HepG2 (cell line): ENCODE results near the gene CRKL. TPM values are rescaled to one million over a fixed set of nuclear protein-coding genes. Genes with fewer than 3 reads are reported as not detected.
A peak's percentile ranks its signal among the peaks of the same experiment; 100 is the strongest.

ENCODE experiments used
- ATAC-seq: fragments of 200-7000 bp; cut with Tn5 transposase; 3 replicates; pipeline ENCODE4 v1.9.1; 2020; ENCODE audit warnings: mild to moderate bottlenecking, moderate library complexity
- BruUV-seq: library from RNA; stranded (reverse); fragments of 400-500 nt; replicated peaks from 2 replicates; lab custom pipeline; 2021; lab: Mats Ljungman, UMichigan
- CTCF ChIA-PET: fragments of 300-600 bp; formaldehyde crosslinking; extraction: SDS; loops from one replicate; lab custom pipeline; 2021; ENCODE audit warnings: low total read pairs, inconsistent platforms, low intra/inter-chr PET ratio; lab: Yijun Ruan, JAX
- POLR2A ChIA-PET: fragments of 350-600 bp; sonication (Branson Sonifier 250); formaldehyde crosslinking; loops from one replicate; lab custom pipeline; 2020; ENCODE audit warnings: antibody characterized with exemption, inconsistent platforms; lab: Yijun Ruan, JAX
- DNase-seq: peaks from one replicate; pipeline ENCODE4 v3.0.0-alpha.2; 2015; ENCODE audit warnings: low spot score
- FAIRE-seq: peaks from 3 replicates; lab custom pipeline; 2011; peaks lifted over from hg19 to GRCh38; lab: Jason Lieb, UNC
- H2AFZ ChIP-seq: one replicate; pipeline ENCODE4 v1.6.1; 2011; ENCODE audit warnings: low read length, inconsistent platforms
- H3K27ac ChIP-seq: fragments of 300-600 bp; 3 replicates; pipeline ENCODE4 v1.8.0; 2011; ENCODE audit warnings: mixed run types, mild to moderate bottlenecking, mixed read lengths, low read length, inconsistent platforms; ENCODE audit not compliant: insufficient read depth; ENCODE audit errors: extremely low read length
- H3K27me3 ChIP-seq, 2 experiments: fragments of 200-600 bp in 1 of 2; 2 replicates in 1 of 2; 3 replicates in 1 of 2; pipeline versions ENCODE4 v1.6.0 to v1.8.0; 2011; ENCODE audit warnings: low read length in 2 of 2, mild to moderate bottlenecking in 2 of 2, moderate library complexity in 2 of 2, inconsistent platforms in 1 of 2; ENCODE audit not compliant: insufficient read depth in 2 of 2, control insufficient read depth in 1 of 2
- H3K36me3 ChIP-seq, 2 experiments: fragments of 200-600 bp in 1 of 2; replicated peaks in 1 of 2; 2 replicates in 1 of 2; 3 replicates in 1 of 2; pipeline versions ENCODE4 v1.5.1 to v1.8.0; 2011; ENCODE audit warnings: low read length in 2 of 2, inconsistent platforms in 1 of 2; ENCODE audit not compliant: insufficient read depth in 2 of 2, control insufficient read depth in 1 of 2
- H3K4me1 ChIP-seq: 2 replicates; pipeline ENCODE4 v1.5.1; 2012; ENCODE audit warnings: low read length, inconsistent platforms; ENCODE audit not compliant: insufficient read depth
- H3K4me2 ChIP-seq: 2 replicates; pipeline ENCODE4 v1.6.0; 2011; ENCODE audit warnings: low read depth, low read length, inconsistent platforms
- H3K4me3 ChIP-seq, 3 experiments: fragments of 200-600 bp in 1 of 3; sonication (generic), shearing (Covaris generic) in 1 of 3; replicated peaks in 1 of 3; 2 replicates each; pipeline ENCODE4 v1.5.1; 2011 to 2016; ENCODE audit warnings: low read length in 3 of 3, inconsistent platforms in 2 of 3, low read depth in 2 of 3, mild to moderate bottlenecking in 2 of 3, control low read depth in 1 of 3, mixed read lengths in 1 of 3; ENCODE audit not compliant: insufficient read depth in 1 of 3
- H3K79me2 ChIP-seq: one replicate; pipeline ENCODE4 v1.6.1; 2011; ENCODE audit warnings: low read length, inconsistent platforms; ENCODE audit not compliant: insufficient read depth
- H3K9ac ChIP-seq: 2 replicates; pipeline ENCODE4 v1.6.0; 2011; ENCODE audit warnings: mild to moderate bottlenecking, low read depth, low read length, inconsistent platforms; ENCODE audit not compliant: insufficient read depth
- H3K9me3 ChIP-seq: 2 replicates; pipeline ENCODE4 v1.5.1; 2012; ENCODE audit warnings: mild to moderate bottlenecking, low read length
- H4K20me1 ChIP-seq: 2 replicates; pipeline ENCODE4 v1.6.0; 2011; ENCODE audit warnings: inconsistent platforms, mild to moderate bottlenecking, low read length, moderate library complexity; ENCODE audit not compliant: insufficient read depth
- HOXA5 ChIP-seq: sonication (generic); formaldehyde crosslinking; IDR thresholded peaks from 2 replicates; pipeline ENCODE4 v1.4.0; 2020; ENCODE audit warnings: missing genetic modification reagents
- NFE2L2 ChIP-seq: fragments of 150-350 bp; IDR thresholded peaks from 2 replicates; pipeline ENCODE4 v1.6.1; 2014; ENCODE audit warnings: low read length
- SAP130 ChIP-seq: IDR thresholded peaks from 2 replicates; pipeline ENCODE4 v1.6.1; 2016; ENCODE audit warnings: low read depth
- TBX2 ChIP-seq: sonication (generic); formaldehyde crosslinking; IDR thresholded peaks from 2 replicates; pipeline ENCODE4 v1.5.0; 2020; ENCODE audit warnings: missing genetic modification reagents, mild to moderate bottlenecking, borderline replicate concordance
- TBX3 ChIP-seq: fragments of 450-650 bp; IDR thresholded peaks from 2 replicates; pipeline ENCODE4 v1.6.1; 2017; ENCODE audit warnings: antibody characterized with exemption, mild to moderate bottlenecking, inconsistent platforms, borderline replicate concordance
- THAP11 ChIP-seq: IDR thresholded peaks from 2 replicates; pipeline ENCODE4 v1.6.1; 2016; ENCODE audit warnings: missing biosample characterization, missing genetic modification reagents
- WGBS: methylation state at CpG from one replicate; pipeline ENCODE4 v1.1.6; 2017; ENCODE audit warnings: low lambda C conversion rate; 5-methylcytosine and 5-hydroxymethylcytosine counted together
- in situ Hi-C: cut with HindIII; loops from 2 replicates; pipeline ENCODE4 v1.10.0; 2017; ENCODE audit warnings: low pct_unique_long_range_greater_than_20kb; ENCODE audit not compliant: extremely low pct_ligation_motif_present
- intact Hi-C: fragments of 100-400 bp; cut with micrococcal nuclease; formaldehyde crosslinking; loops from one replicate; pipeline ENCODE4 v1.10.0; 2022; ENCODE audit not compliant: unreplicated experiment
- polyA plus RNA-seq, 8 experiments: library from polyadenylated mRNA; depleted of rRNA in 3 of 8; stranded (reverse) in 7 of 8; unstranded in 1 of 8; fragments of >200 nt; fragmentation: Illumina TruSeq in 4 of 8; extraction: Trizol in 4 of 8; gene quantifications; 2 replicates each; pipeline versions ENCODE4 v1.2.1 to v1.2.3, GENCODE V29; 2011 to 2016; ENCODE audit warnings: low read depth in 4 of 8, missing spikeins in 1 of 8, mixed read lengths in 1 of 8; ENCODE audit not compliant: insufficient read depth in 1 of 8
- total RNA-seq, 5 experiments: library from RNA; depleted of rRNA; stranded (reverse); fragments of >200 nt; fragmentation: Illumina TruSeq; extraction: Trizol; gene quantifications; 2 replicates each; pipeline ENCODE4 v1.2.3, GENCODE V29; 2016; ENCODE audit warnings: low read depth in 1 of 5
- TF ChIP-seq, protein P1 (sequence below), 2 experiments: fragments of 450-650 bp in 1 of 2; sonication (generic) in 1 of 2; formaldehyde crosslinking in 1 of 2; IDR thresholded peaks; 2 replicates each; pipeline versions ENCODE4 v1.6.1 to v1.8.0; 2016 to 2022; ENCODE audit warnings: antibody characterized with exemption in 1 of 2, mild to moderate bottlenecking in 1 of 2, missing genetic modification reagents in 1 of 2

CRKL gene
- total and polyA plus RNA-seq, 2 of the 13 experiments (the other 11 are each of a cell fraction or from before 2014, with no cell fraction given): 37.4 to 60.6 TPM

DNA sequence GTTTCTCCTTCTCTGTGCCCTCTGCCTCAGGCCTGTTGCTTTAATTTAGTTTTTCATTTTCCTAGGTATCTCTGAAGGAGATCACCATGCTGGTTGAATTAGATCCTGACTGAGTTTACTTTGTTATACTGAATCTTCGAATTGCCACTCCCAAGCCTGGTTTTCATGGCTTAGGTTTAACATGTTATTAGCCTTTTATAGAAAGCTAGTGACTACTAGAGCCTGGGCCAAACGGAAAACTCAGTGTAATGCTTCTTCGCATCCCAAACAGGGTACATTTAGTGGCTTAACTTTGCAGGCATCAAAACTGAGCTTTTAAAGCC is 3.6 kb downstream of the CRKL start:
- Histone ChIP-seq H3K79me2 (peaks cover 84% of the 10 kb centered on the region), H4K20me1 (peaks cover 66% of the 10 kb centered on the region), H3K27ac (no peak overlapping the region), H3K9me3 (no peaks in the 10 kb centered on the region), H3K4me3 (peak overlapping the region; percentile 96 to 100 (median 98)), H3K4me2 (peak overlapping the region; percentile 88), H3K36me3 (peaks cover 5 to 14% of the 10 kb centered on the region in 2 experiments; a peak in 4 of 5 replicates), H2AFZ (no peak overlapping the region), H3K4me1 (peaks cover 57% of the 10 kb centered on the region), H3K27me3 (no peaks in the 10 kb centered on the region; a peak in 1 of 5 replicates), H3K9ac (peak overlapping the region; percentile 97)
- ATAC-seq (no peak), FAIRE-seq (no peak), DNase-seq (no peak)
- ChIA-PET POLR2A (interaction anchor here (1.4 kb wide), 1 partner anchor 35 kb away, joined by 3 read pairs; no protein-coding TSS in a partner anchor), CTCF (no interaction called here)
- WGBS: 33% methylated on average over 3 of the region's 3 CpGs
- no TSS peak for BruUV-seq
- in situ Hi-C loops: no loop called here
- intact Hi-C loops: no loop called here
- TF ChIP-seq SAP130 (CRISPR knock-in tag) (peak; percentile 20; the same call in 1 of the 2 replicates), NFE2L2 (no peak)

DNA sequence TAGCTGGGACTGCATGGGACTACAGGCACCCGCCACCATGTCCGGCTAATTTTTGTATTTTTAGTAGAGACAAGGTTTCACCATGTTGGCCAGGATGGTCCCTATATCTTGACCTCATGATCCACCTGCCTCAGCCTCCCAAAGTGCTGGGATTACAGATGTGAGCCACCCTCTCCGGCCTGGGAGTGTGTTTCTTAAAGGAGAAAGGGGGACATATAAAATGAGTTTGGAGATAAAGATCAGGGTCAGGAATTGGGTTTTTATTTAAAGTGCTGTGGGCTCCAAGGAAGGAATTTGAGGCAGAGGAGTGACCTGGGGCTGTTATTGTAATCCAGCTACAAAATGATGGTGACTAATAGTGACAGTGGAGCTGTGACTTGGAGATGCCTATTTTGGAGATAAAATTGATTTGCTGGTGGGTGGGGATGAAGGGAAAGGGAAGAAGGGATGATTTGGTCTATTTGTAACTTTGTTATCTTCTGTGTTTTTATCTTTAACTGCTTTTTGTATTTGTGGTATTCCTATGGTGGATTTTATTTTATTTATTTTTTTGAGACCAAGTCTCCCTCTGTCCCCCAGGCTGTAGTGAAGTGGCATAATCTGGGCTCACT is 5.0 kb downstream of the CRKL start:
- ChIA-PET CTCF (no interaction called here), POLR2A (interaction anchor here (1.6 kb wide), 1 partner anchor 32 kb away, joined by 3 read pairs; no protein-coding TSS in a partner anchor)
- FAIRE-seq: no peak
- H2AFZ ChIP-seq: no peak overlapping the region
- no TSS peak for BruUV-seq
- peaks cover 77% of the 10 kb centered on the region for H4K20me1 ChIP-seq
- DNase-seq: no peak
- no peak for ATAC-seq
- 63% methylated on average over 3 of the region's 3 CpGs for WGBS
- H3K27ac ChIP-seq: no peak overlapping the region
- peaks cover 7 to 23% of the 10 kb centered on the region in 2 experiments; a peak in 4 of 5 replicates for H3K36me3 ChIP-seq
- in situ Hi-C loops: no loop called here
- H3K79me2 ChIP-seq: peaks cover 97% of the 10 kb centered on the region
- H3K4me1 ChIP-seq: peaks cover 62% of the 10 kb centered on the region
- intact Hi-C loops: no loop called here
- H3K9ac ChIP-seq: 0 out of 2 replicates have a peak overlapping the region, but pooled peaks have one; percentile 15
- peak overlapping the region; percentile 88 for H3K4me2 ChIP-seq
- no peaks in the 10 kb centered on the region; a peak in 1 of 5 replicates for H3K27me3 ChIP-seq
- H3K4me3 ChIP-seq: peak overlapping the region in 2 of 3 experiments; percentile 7 to 23; a peak in 3 of 6 replicates
- no peaks in the 10 kb centered on the region for H3K9me3 ChIP-seq
- TF ChIP-seq TBX2 (CRISPR knock-in tag): no peak
- TF ChIP-seq, protein P1, sequence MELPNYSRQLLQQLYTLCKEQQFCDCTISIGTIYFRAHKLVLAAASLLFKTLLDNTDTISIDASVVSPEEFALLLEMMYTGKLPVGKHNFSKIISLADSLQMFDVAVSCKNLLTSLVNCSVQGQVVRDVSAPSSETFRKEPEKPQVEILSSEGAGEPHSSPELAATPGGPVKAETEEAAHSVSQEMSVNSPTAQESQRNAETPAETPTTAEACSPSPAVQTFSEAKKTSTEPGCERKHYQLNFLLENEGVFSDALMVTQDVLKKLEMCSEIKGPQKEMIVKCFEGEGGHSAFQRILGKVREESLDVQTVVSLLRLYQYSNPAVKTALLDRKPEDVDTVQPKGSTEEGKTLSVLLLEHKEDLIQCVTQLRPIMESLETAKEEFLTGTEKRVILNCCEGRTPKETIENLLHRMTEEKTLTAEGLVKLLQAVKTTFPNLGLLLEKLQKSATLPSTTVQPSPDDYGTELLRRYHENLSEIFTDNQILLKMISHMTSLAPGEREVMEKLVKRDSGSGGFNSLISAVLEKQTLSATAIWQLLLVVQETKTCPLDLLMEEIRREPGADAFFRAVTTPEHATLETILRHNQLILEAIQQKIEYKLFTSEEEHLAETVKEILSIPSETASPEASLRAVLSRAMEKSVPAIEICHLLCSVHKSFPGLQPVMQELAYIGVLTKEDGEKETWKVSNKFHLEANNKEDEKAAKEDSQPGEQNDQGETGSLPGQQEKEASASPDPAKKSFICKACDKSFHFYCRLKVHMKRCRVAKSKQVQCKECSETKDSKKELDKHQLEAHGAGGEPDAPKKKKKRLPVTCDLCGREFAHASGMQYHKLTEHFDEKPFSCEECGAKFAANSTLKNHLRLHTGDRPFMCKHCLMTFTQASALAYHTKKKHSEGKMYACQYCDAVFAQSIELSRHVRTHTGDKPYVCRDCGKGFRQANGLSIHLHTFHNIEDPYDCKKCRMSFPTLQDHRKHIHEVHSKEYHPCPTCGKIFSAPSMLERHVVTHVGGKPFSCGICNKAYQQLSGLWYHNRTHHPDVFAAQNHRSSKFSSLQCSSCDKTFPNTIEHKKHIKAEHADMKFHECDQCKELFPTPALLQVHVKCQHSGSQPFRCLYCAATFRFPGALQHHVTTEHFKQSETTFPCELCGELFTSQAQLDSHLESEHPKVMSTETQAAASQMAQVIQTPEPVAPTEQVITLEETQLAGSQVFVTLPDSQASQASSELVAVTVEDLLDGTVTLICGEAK (IDR thresholded peaks at IDR 0.05): no peak
- TF ChIP-seq, protein P1 (CRISPR knock-in tag; IDR thresholded peaks at IDR 0.05): no peak
- TF ChIP-seq TBX3: no peak
- TF ChIP-seq HOXA5 (CRISPR knock-in tag): no peak
- TF ChIP-seq THAP11 (CRISPR knock-in tag): no peak
